Tibial artery (tissue), 4 donors: ENCODE data around the gene HEBP1.

Source experiments
- DNase-seq, 2 donors: peaks; one replicate each; pipeline ENCODE4 v3.0.0-alpha.2; 2019
- H3K27ac ChIP-seq, 2 donors: fragments of 200-600 bp; sonication (generic) in 1 of 2; 1 replicate in 1 of 2; 2 replicates in 1 of 2; pipeline ENCODE4 v1.5.1; 2018 to 2019; ENCODE audit warnings: mild to moderate bottlenecking in 1 of 2
- H3K27me3 ChIP-seq, 2 donors: fragments of 200-600 bp; sonication (generic) in 1 of 2; one replicate each; pipeline versions ENCODE4 v1.5.1 to v1.6.0; 2016 to 2019
- H3K36me3 ChIP-seq, 3 donors: fragments of 200-600 bp; sonication (generic) in 2 of 3; one replicate each; pipeline ENCODE4 v1.5.1; 2016 to 2019; ENCODE audit warnings: mild to moderate bottlenecking in 2 of 3
- H3K4me1 ChIP-seq, 4 donors: fragments of 200-600 bp; sonication (generic) in 2 of 4; 1 replicate in 3 of 4; 2 replicates in 1 of 4; pipeline ENCODE4 v1.5.1; 2016 to 2019
- H3K4me3 ChIP-seq, 2 donors: fragments of 200-600 bp; sonication (generic) in 1 of 2; 1 replicate in 1 of 2; 2 replicates in 1 of 2; pipeline ENCODE4 v1.5.1; 2018 to 2019; ENCODE audit warnings: mild to moderate bottlenecking in 2 of 2
- H3K9me3 ChIP-seq, 3 donors: fragments of 200-600 bp; sonication (generic) in 1 of 3; one replicate each; pipeline ENCODE4 v1.5.1; 2016 to 2019
- CTCF ChIP-seq, 2 experiments: fragments of 200-600 bp in 1 of 2; fragments of 450-650 bp in 1 of 2; IDR thresholded peaks; one replicate each; pipeline ENCODE4 v1.5.1; 2017 to 2019; ENCODE audit warnings: antibody characterized with exemption in 2 of 2, mild to moderate bottlenecking in 1 of 2, moderate library complexity in 1 of 2
- intact Hi-C: fragments of 100-400 bp; cut with DNase I; formaldehyde crosslinking; loops from one replicate; pipeline ENCODE4 v1.15.0; 2023; ENCODE audit warnings: low total_unique reads

HEBP1 gene

DNA sequence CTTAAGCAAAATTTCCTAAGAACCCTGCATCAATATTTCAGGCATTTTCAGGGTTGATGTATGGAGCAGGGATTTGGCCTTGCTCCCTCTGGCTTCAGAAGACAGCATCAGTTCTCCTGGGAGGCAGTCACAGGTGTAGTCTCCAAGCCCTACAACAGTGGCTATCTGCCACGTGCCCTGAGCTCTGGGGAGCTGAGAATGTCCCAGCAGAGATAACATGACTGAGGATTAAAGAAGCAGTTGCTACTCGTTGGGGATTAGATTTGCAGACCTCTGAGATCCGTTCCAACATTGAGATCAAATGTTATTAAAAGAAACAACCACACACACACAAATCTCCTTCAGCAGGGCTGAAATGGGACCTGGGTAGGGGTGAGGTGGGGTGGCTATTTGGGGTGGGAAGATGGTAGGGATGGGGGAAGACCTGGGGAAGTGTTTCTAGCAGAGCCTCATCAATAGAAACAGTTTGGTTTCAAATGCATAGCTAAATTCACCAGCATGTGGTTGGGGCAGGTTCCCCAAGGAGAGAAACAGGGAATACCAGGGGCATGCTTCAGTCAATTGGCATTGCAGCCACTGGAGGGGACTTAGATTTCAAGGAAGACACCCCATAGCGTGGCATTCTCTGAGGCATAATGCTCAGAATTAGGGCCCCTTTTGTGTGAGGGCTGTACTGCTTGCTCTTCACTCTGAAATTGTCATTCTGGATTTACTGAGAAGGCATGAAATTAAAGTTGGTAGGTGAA lies 28.9 kb upstream of the HEBP1 start:
- intact Hi-C loops, result no loop called here
- peaks cover 0 to 7% (median 0%) of the 10 kb centered on the region in 4 donors for H3K4me1 ChIP-seq
- no peaks in the 10 kb centered on the region for H3K9me3 ChIP-seq
- no peaks in the 10 kb centered on the region for H3K27me3 ChIP-seq
- H3K27ac ChIP-seq, result no peak overlapping the region
- no peaks in the 10 kb centered on the region for H3K36me3 ChIP-seq
- H3K4me3 ChIP-seq, result no peak overlapping the region
- TF ChIP-seq CTCF (IDR thresholded peaks at IDR 0.05), result no peak
- DNase-seq, result no peak

DNA sequence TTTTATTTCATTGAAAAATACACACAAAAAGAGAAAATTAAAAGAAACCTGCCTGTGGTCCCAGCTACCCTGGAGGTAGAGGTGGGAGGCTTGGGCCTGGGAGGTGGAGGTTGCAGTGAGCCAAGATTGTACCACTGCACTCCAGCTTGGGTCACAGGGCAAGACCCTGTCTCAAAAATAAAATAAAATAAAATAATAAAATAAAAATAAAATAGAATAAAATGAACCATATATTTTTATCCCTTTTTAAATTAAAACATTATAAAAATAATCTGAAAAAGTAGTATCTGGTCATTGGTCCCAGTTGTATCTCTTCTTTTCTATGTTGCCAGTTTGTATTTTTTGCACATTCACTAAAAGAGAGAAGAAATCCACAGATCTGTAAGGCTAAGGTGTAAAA lies 27.4 kb upstream of the HEBP1 start:
- intact Hi-C loops, result no loop called here
- H3K36me3 ChIP-seq, result no peaks in the 10 kb centered on the region

GRCh38 chr12:13027032-13027431 lies 27.0 kb upstream of the HEBP1 start:
- no peak for TF ChIP-seq CTCF (IDR thresholded peaks at IDR 0.05)
- Histone ChIP-seq H3K4me1 (peaks cover 0 to 7% (median 0%) of the 10 kb centered on the region in 4 donors), H3K27ac (no peak overlapping the region), H3K9me3 (no peaks in the 10 kb centered on the region), H3K4me3 (no peak overlapping the region), H3K36me3 (no peaks in the 10 kb centered on the region), H3K27me3 (no peaks in the 10 kb centered on the region)
- intact Hi-C loops, result no loop called here
- DNase-seq, result no peak

More for the DNA sequence above, 27.4 kb upstream of the HEBP1 start:
- no peaks in the 10 kb centered on the region for H3K9me3 ChIP-seq
- H3K4me3 ChIP-seq, result no peak overlapping the region
- H3K4me1 ChIP-seq, result peaks cover 0 to 7% (median 0%) of the 10 kb centered on the region in 4 donors
- TF ChIP-seq CTCF (IDR thresholded peaks at IDR 0.05), result no peak
- H3K27me3 ChIP-seq, result no peaks in the 10 kb centered on the region
- no peak overlapping the region for H3K27ac ChIP-seq
- no peak for DNase-seq

GRCh38 chr12:13026286-13026685 lies 26.2 kb upstream of the HEBP1 start:
- H3K27me3 ChIP-seq, result no peaks in the 10 kb centered on the region
- no peaks in the 10 kb centered on the region for H3K36me3 ChIP-seq
- peaks cover 0 to 7% (median 0%) of the 10 kb centered on the region in 4 donors for H3K4me1 ChIP-seq
- no peak overlapping the region for H3K27ac ChIP-seq
- H3K9me3 ChIP-seq, result no peaks in the 10 kb centered on the region
- TF ChIP-seq CTCF (IDR thresholded peaks at IDR 0.05), result no peak
- intact Hi-C loops, result no loop called here
- no peak for DNase-seq
- no peak overlapping the region for H3K4me3 ChIP-seq

- no peak for DNase-seq
- intact Hi-C loops, result loop anchor here (5.0 kb wide), 2 partner anchors 188 to 1657 kb away; no protein-coding TSS in a partner anchor
- no peak for TF ChIP-seq CTCF (IDR thresholded peaks at IDR 0.05)
Measured at GRCh38 chr12:13024531-13024916, 24.5 kb upstream of the HEBP1 start.

More at GRCh38 chr12:13024531-13024916, 24.5 kb upstream of the HEBP1 start:
- H3K9me3 ChIP-seq, result no peaks in the 10 kb centered on the region
- no peaks in the 10 kb centered on the region for H3K36me3 ChIP-seq
- H3K4me3 ChIP-seq, result no peak overlapping the region
- peaks cover 0 to 7% (median 0%) of the 10 kb centered on the region in 4 donors for H3K4me1 ChIP-seq
- no peak overlapping the region for H3K27ac ChIP-seq
- H3K27me3 ChIP-seq, result no peaks in the 10 kb centered on the region
